ENCODE measurements around the gene LDLRAD2. TPM values are rescaled to one million over a fixed set of nuclear protein-coding genes. Genes with fewer than 3 reads are reported as not detected.

The LDLRAD2 gene
- total and polyA plus RNA-seq, 9 of the 15 experiments (the other 6 are each of a cell fraction or from before 2014, with no cell fraction given) = 0.45 to 0.48 TPM; not detected in 7

GRCh38 chr1:21764615-21765423, 47.2 kb upstream of the LDLRAD2 start (continued):
- TF ChIP-seq USF2 (CRISPR knock-in tag; IDR thresholded peaks at IDR 0.05) (no peak), CBX1 (IDR thresholded peaks at IDR 0.05; ENCODE audit: low read depth) (no peak), BCOR (IDR thresholded peaks at IDR 0.05) (no peak), SMAD3 (CRISPR knock-in tag; conservative IDR thresholded peaks at IDR 0.05) (no peak), ZNF143 (CRISPR knock-in tag; IDR thresholded peaks at IDR 0.05) (no peak), PCBP1 (IDR thresholded peaks at IDR 0.05; ENCODE audit: low read depth, low read length, poor library complexity, severe bottlenecking) (no peak), ZKSCAN8 (CRISPR knock-in tag; IDR thresholded peaks at IDR 0.05) (no peak), UBTF (IDR thresholded peaks at IDR 0.05; ENCODE audit: borderline replicate concordance in 1 of 2, low read depth in 2 of 2, low read length in 2 of 2) (no peak), SLC30A9 (CRISPR knock-in tag; IDR thresholded peaks at IDR 0.05) (no peak), CBFB (CRISPR knock-in tag; IDR thresholded peaks at IDR 0.05) (no peak), FOXK1 (CRISPR knock-in tag; IDR thresholded peaks at IDR 0.05; ENCODE audit: borderline replicate concordance) (no peak), ETV1 (tag; conservative IDR thresholded peaks at IDR 0.05; ENCODE audit: low read depth) (no peak), ZNF707 (CRISPR knock-in tag; conservative IDR thresholded peaks at IDR 0.05) (no peak), MNT (conservative IDR thresholded peaks at IDR 0.05) (0 out of 4 replicates have a peak, but pooled peaks of 1 of the 2 experiments have one; percentile 26), HEY1 (CRISPR knock-in tag; IDR thresholded peaks at IDR 0.05; ENCODE audit: borderline replicate concordance) (no peak), SIX5 (IDR thresholded peaks at IDR 0.05; ENCODE audit: borderline replicate concordance in 1 of 2, insufficient read depth in 1 of 2, low read depth in 1 of 2, low read length in 2 of 2) (no peak), MAZ (CRISPR knock-in tag; conservative IDR thresholded peaks at IDR 0.05 in 1 of 2, IDR thresholded peaks at IDR 0.05 in 1 of 2) (no peak), TFAP4 (CRISPR knock-in tag; IDR thresholded peaks at IDR 0.05; ENCODE audit: borderline replicate concordance) (no peak), POLR2B (IDR thresholded peaks at IDR 0.05; ENCODE audit: low read depth, partially characterized antibody) (peak; percentile 27), E2F3 (CRISPR knock-in tag; IDR thresholded peaks at IDR 0.05) (no peak), ASH1L (IDR thresholded peaks at IDR 0.05; ENCODE audit: borderline replicate concordance, low read depth, partially characterized antibody) (no peak), FOS (IDR thresholded peaks at IDR 0.05; ENCODE audit: extremely low read depth, insufficient read length) (peak; percentile 16)

Measured in K562 (cell line).